ENCODE results near the gene MCM5. TPM values are rescaled to one million over a fixed set of nuclear protein-coding genes. Genes with fewer than 3 reads are reported as not detected.
"Not testable (repeated sequence)": the region's sequence is repeated elsewhere in the genome, so short reads cannot be mapped to it uniquely, and the experiment has no call there.

MCM5 gene
- total RNA-seq, 4 donors from 2014 or later, result 19.8 to 25.3 (median 22.4) TPM

DNA sequence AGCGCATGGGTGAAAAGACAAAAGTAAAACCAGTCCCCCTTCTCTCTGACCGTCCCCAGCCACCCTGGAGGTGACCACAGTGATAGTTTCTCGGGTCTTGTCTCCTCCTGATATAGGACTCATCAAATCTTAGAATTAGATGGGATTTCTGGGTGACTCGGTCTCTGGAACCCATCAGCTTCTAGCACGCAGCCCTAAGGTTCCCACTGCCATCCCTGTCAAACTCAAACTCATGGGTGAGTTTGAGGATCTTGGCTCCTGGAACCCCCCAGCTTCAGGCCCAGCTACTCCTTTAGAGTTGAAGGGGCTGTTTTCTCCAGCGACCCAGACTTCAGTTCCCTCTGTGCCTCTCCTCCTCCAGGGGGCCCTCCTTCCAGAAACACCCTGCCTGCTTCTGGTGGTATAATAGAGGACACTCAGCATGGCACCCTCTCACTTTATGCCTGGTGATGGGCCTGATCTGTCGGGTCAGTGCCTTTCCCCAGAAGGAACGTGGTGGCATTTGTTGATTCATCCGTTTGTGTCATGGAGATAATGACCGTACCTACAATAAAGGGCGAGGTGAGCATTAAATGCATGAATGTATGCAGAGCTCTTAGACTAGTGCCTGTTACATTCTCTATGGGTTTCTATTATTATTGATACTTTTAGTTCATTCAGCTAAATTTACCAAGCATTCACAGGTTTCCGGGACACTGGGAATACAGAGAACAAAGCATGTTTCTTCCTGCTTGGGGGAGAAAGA is 31.7 kb downstream of the MCM5 start:
- Histone ChIP-seq H3K27me3 (no peaks in the 10 kb centered on the region), H3K9me3 (peaks cover 0 to 15% (median 1%) of the 10 kb centered on the region in 4 donors), H3K4me3 (no peak overlapping the region), H3K27ac (peak overlapping the region in 2 of 4 donors; percentile 2 to 24), H3K36me3 (peaks cover 0 to 37% (median 0%) of the 10 kb centered on the region in 3 donors), H3K4me1 (peaks cover 0 to 13% (median 0%) of the 10 kb centered on the region in 4 donors)
- WGBS, 2 donors, result 89 to 90% methylated on average over 12 of the region's 12 CpGs
- DNase-seq (ENCODE audit: low spot score in 2 of 2), result no peak
- no peak for TF ChIP-seq EP300 (IDR thresholded peaks at IDR 0.05)

DNA sequence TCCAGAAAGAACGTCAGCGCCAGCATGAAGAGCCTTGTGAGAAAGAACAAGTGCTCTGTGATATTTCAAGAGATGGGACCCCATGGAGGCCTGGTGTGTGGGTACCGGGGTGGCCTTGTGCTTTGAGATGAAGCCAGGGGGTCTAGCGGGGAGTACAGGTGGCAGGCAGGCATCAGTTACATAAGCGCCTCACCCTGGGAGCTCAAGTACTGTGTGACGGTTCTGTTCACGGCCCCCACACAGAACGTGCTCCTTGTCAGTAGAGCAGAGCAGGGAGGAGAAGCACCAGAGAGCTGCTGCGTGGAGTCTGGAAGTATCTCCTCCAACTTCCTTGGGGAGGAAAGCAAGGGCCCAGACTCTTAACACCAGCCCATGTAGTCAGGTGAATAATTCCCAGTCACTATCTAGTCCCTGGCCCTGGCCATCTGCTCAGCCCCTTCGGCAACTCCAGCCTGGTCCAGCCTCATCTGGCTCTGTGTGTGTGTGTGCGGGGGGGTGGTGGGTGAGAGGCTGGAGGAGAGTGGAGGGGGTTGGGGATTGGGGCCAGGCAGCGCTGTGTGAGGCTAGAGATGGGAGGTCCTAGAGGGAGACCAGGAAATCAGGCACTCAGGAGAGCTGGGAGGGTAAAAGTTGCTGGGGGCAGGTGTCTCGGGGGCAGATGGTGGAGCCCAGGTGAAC is 32.4 kb downstream of the MCM5 start:
- Histone ChIP-seq H3K9me3 (peaks cover 0 to 15% (median 1%) of the 10 kb centered on the region in 4 donors), H3K36me3 (peaks cover 0 to 35% (median 0%) of the 10 kb centered on the region in 3 donors), H3K4me3 (no peak overlapping the region), H3K4me1 (peaks cover 0 to 13% (median 0%) of the 10 kb centered on the region in 4 donors), H3K27me3 (no peaks in the 10 kb centered on the region), H3K27ac (no peak overlapping the region)
- 89 to 92% methylated on average over 13 of the region's 13 CpGs for WGBS, 2 donors
- no peak for TF ChIP-seq POLR2A (IDR thresholded peaks at IDR 0.05)
- DNase-seq (ENCODE audit: low spot score in 2 of 2), result no peak

DNA sequence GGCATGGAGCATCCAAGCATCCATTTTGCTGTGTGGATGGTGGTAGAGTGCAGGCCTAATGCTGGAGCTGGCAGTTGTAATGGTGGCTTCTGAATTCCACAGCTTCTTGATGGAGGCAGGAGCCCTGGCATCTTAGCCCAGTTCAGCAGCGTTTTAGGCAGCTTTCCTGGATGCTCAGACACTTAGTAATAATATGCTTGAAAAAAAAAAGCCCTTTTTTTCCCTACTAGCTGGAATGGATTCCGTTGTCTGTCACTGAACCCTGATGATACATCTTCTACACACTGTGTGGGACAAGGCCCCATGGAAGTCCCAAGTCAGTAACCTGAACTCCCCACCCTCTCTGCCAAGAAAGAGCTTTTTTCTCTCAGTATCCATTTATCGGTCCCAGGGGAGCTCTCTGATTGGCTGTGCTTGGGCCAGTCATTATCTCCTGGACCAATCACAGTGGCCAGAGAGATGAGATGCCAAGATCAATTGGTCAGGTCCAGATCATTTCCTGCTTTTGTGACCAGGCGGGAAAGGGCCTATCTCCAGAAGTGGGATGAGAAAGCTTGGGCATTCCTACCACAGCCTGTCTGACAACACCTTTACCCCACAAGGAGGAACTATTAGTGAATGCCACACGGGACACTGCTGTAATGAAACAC is 34.2 kb downstream of the MCM5 start:
- WGBS, 2 donors, result 97 to 98% methylated on average over 5 of the region's 5 CpGs
- no peak for DNase-seq (ENCODE audit: low spot score in 2 of 2)
- Histone ChIP-seq H3K4me1 (peaks cover 0 to 13% (median 0%) of the 10 kb centered on the region in 4 donors), H3K27me3 (no peaks in the 10 kb centered on the region), H3K9me3 (peaks cover 0 to 15% (median 1%) of the 10 kb centered on the region in 4 donors), H3K4me3 (no peak overlapping the region), H3K36me3 (peaks cover 0 to 27% (median 0%) of the 10 kb centered on the region in 3 donors), H3K27ac (no peak overlapping the region)
- no peak for TF ChIP-seq POLR2A (IDR thresholded peaks at IDR 0.05)

DNA sequence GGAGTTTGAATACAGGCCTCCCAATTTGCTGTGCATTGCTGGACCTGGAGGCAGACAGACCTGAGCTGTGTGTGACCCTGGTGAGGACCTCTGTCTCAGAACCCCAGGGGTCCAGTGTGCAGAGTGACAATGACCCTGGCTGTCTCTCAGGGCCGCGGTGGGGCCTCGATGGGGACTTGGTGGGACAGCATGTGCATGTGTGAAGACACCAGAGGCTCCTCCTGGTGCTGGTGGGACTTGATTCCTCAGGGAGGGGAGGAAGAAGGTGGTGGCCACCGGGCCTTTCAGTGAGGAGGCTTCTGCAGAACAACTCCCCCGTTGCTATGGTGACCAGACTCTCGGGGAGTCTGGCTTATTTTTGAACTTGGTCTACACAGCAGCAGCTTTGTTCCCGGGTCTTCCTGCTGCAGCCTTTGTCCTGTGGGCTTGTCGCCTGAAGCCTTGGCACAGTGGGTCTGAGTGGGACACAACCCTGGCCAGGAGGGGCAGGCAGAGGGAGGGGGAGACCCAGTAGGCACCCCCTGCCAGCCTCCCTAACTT is 35.3 kb downstream of the MCM5 start:
- no peak for DNase-seq (ENCODE audit: low spot score in 2 of 2)
- peaks cover 0 to 13% (median 0%) of the 10 kb centered on the region in 4 donors for H3K4me1 ChIP-seq
- TF ChIP-seq, protein P1, sequence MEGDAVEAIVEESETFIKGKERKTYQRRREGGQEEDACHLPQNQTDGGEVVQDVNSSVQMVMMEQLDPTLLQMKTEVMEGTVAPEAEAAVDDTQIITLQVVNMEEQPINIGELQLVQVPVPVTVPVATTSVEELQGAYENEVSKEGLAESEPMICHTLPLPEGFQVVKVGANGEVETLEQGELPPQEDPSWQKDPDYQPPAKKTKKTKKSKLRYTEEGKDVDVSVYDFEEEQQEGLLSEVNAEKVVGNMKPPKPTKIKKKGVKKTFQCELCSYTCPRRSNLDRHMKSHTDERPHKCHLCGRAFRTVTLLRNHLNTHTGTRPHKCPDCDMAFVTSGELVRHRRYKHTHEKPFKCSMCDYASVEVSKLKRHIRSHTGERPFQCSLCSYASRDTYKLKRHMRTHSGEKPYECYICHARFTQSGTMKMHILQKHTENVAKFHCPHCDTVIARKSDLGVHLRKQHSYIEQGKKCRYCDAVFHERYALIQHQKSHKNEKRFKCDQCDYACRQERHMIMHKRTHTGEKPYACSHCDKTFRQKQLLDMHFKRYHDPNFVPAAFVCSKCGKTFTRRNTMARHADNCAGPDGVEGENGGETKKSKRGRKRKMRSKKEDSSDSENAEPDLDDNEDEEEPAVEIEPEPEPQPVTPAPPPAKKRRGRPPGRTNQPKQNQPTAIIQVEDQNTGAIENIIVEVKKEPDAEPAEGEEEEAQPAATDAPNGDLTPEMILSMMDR (IDR thresholded peaks at IDR 0.05), result no peak
- no peak for TF ChIP-seq POLR2A (IDR thresholded peaks at IDR 0.05)
- no peak for TF ChIP-seq EP300 (IDR thresholded peaks at IDR 0.05)
- peaks cover 0 to 27% (median 0%) of the 10 kb centered on the region in 3 donors for H3K36me3 ChIP-seq
- H3K27me3 ChIP-seq, result no peaks in the 10 kb centered on the region
- H3K9me3 ChIP-seq, result peaks cover 0 to 15% (median 1%) of the 10 kb centered on the region in 4 donors
- WGBS, 2 donors, result 50 to 63% methylated on average over 8 of the region's 8 CpGs
- H3K4me3 ChIP-seq, result no peak overlapping the region
- H3K27ac ChIP-seq, result no peak overlapping the region

DNA sequence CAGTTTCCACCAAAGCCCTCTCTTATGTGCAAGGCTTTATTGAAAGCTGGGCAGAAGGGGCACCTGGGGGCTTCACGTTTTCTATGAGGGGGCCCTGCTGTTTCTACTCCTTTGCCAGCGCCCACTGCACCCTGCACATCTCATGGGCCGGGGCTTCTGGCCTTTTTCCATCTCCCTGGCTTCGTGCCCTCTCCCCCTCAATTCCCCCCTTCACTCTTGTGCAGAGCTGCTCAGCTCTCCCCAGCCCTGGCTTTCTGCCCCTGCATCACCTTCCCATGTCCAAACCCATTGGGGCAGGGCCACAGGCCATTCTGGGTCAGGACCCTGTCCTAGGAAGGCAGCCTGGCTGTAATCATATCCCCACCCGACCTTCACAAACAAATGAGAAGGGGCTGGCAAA is 36.5 kb downstream of the MCM5 start:
- 54 to 62% methylated on average over 5 of the region's 5 CpGs for WGBS, 2 donors
- peaks cover 0 to 15% (median 1%) of the 10 kb centered on the region in 4 donors for H3K9me3 ChIP-seq
- no peak overlapping the region for H3K27ac ChIP-seq
- no peak overlapping the region for H3K4me3 ChIP-seq
- peaks cover 0 to 28% (median 0%) of the 10 kb centered on the region in 3 donors for H3K36me3 ChIP-seq
- DNase-seq (ENCODE audit: low spot score in 2 of 2), result no peak
- H3K4me1 ChIP-seq, result peaks cover 0 to 4% (median 0%) of the 10 kb centered on the region in 4 donors
- H3K27me3 ChIP-seq, result no peaks in the 10 kb centered on the region
- TF ChIP-seq, protein P1 (IDR thresholded peaks at IDR 0.05), result no peak
- TF ChIP-seq POLR2A (IDR thresholded peaks at IDR 0.05), result no peak
- TF ChIP-seq EP300 (IDR thresholded peaks at IDR 0.05), result no peak

DNA sequence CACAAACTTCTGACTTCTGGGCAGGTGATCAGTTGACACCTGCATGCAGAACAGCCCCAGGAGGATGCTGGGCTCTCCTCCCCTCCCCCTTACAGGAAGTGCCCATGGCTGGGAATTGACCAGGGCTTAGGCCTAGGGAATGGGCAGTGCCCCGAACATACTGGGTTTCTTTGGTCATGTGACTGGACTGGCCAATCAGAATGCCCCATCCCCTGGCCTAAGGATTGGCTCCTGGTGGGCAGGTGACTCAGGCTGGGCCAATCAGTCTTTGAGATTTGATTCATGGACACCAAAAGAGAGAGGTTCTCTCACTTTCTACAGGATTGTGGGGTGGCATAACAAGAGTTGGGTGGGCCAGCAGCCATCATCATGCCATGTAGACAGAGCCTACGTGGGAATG is 37.1 kb downstream of the MCM5 start:
- no peak overlapping the region for H3K4me3 ChIP-seq
- WGBS, 2 donors, result 90 to 94% methylated on average over 2 of the region's 2 CpGs
- H3K4me1 ChIP-seq, result no peaks in the 10 kb centered on the region
- peaks cover 0 to 15% (median 1%) of the 10 kb centered on the region in 4 donors for H3K9me3 ChIP-seq
- no peak overlapping the region for H3K27ac ChIP-seq
- DNase-seq (ENCODE audit: low spot score in 2 of 2), result no peak
- no peaks in the 10 kb centered on the region for H3K27me3 ChIP-seq
- H3K36me3 ChIP-seq, result peaks cover 0 to 30% (median 0%) of the 10 kb centered on the region in 3 donors
- TF ChIP-seq POLR2A (IDR thresholded peaks at IDR 0.05) (no peak), EP300 (IDR thresholded peaks at IDR 0.05) (no peak)
- TF ChIP-seq, protein P1 (IDR thresholded peaks at IDR 0.05), result no peak

DNA sequence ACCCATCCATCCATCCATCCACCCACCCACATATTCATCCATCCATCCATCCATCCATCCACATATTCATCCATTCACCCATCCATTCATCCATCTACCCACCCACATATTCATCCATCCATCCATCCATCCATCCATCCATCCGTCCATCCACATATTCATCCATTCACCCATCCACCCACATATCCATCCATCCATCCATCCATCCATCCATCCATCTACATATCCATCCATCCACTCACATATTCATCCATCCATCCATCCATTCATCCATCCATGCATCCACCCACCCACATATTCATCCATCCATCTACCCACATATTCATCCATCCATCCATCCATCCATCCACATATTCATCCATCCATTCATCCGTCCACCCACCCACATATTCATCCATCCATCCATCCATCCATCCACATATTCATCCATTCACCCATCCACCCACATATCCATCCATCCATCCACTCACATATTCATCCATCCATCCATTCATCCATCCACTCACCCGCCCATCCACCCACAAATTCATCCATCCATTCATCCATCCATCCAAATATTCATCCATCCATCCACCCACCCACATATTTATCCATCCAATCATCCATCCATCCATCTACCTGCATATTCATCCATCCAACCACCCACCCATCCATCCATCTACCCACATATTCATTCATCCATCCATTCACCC is 38.9 kb downstream of the MCM5 start:
- not testable (repeated sequence) for H3K9me3 ChIP-seq; H3K4me3 ChIP-seq; H3K4me1 ChIP-seq; H3K27ac ChIP-seq; DNase-seq (ENCODE audit: low spot score in 2 of 2); H3K27me3 ChIP-seq
- 62 to 63% methylated on average over 3 of the region's 3 CpGs for WGBS, 2 donors
- H3K36me3 ChIP-seq, result peaks cover 0 to 18% (median 0%) of the 10 kb centered on the region in 3 donors
